GM19238 (cell line): ENCODE measurements around the gene PIGM.
A peak's percentile ranks its signal among the peaks of the same experiment; 100 is the strongest.

ENCODE experiments used
- DNase-seq: peaks from one replicate; pipeline ENCODE4 v3.0.0; 2011; ENCODE audit warnings: low spot score; ENCODE audit not compliant: insufficient read length

PIGM gene

GRCh38 chr1:160031365-160032164 lies at the start of gene PIGM:
Gene PIGM, minus strand, starts transcription at chr1:160031990. Its CDS starts 251 bp downstream, at chr1:160031739.
- DNase-seq: peak; percentile 91

- no peak for DNase-seq
These were observed 49.6 kb upstream of the PIGM start, which contains the start of gene KCNJ9 for GRCh38 chr1:160081261-160081936. Gene KCNJ9, plus strand, starts transcription at chr1:160081538. Its CDS starts 2,493 bp downstream, at chr1:160084031.

- no peak for DNase-seq
These were observed 48.8 kb upstream of the PIGM start for GRCh38 chr1:160080381-160081100.

- no peak for DNase-seq
These were observed 47.7 kb upstream of the PIGM start for GRCh38 chr1:160079448-160079847.

GRCh38 chr1:160078512-160079195 lies 46.9 kb upstream of the PIGM start:
- peak; percentile 64 for DNase-seq

GRCh38 chr1:160077486-160077885 lies 45.7 kb upstream of the PIGM start:
- DNase-seq: no peak

- DNase-seq: no peak
These were observed 44.5 kb upstream of the PIGM start for GRCh38 chr1:160076295-160076694.

- no peak for DNase-seq
These were observed 44.0 kb upstream of the PIGM start for GRCh38 chr1:160075836-160076235.

- DNase-seq: no peak
These were observed 43.1 kb upstream of the PIGM start for GRCh38 chr1:160074865-160075264.

GRCh38 chr1:160071289-160071688 lies 39.5 kb upstream of the PIGM start:
- DNase-seq: no peak

- DNase-seq: peak; percentile 59
These were observed 38.7 kb upstream of the PIGM start for GRCh38 chr1:160070243-160071163.

GRCh38 chr1:160069460-160070231 lies 37.9 kb upstream of the PIGM start, which contains the start of gene KCNJ10:
Gene KCNJ10, minus strand, starts transcription at chr1:160070160. Its CDS starts 27,628 bp downstream, at chr1:160042532.
- no peak for DNase-seq

GRCh38 chr1:160068225-160068624 lies 36.4 kb upstream of the PIGM start:
- no peak for DNase-seq

GRCh38 chr1:160066829-160067745 lies 35.3 kb upstream of the PIGM start:
- DNase-seq: no peak

GRCh38 chr1:160064746-160065145 lies 33.0 kb upstream of the PIGM start:
- DNase-seq: no peak

- DNase-seq: no peak
These were observed 32.4 kb upstream of the PIGM start for GRCh38 chr1:160064164-160064563.

GRCh38 chr1:160063176-160063575 lies 31.4 kb upstream of the PIGM start:
- no peak for DNase-seq

- DNase-seq: no peak
These were observed 30.4 kb upstream of the PIGM start for GRCh38 chr1:160062230-160062532.
